BLaER1 treated with 17β-estradiol and CSF1 and Interleukin-3, amounts not matched to agents 10 nM and 100 nM (cell line): ENCODE data around the gene UGT1A1.

Experiments
- H3K27ac ChIP-seq, 11 experiments: shearing (Covaris generic); formaldehyde crosslinking; 2 replicates each; pipeline ENCODE4 v1.8.1; 2022
- H3K27me3 ChIP-seq, 11 experiments: shearing (Covaris generic); formaldehyde crosslinking; 2 replicates each; pipeline ENCODE4 v1.8.1; 2022
- H3K36me3 ChIP-seq, 11 experiments: shearing (Covaris generic); formaldehyde crosslinking; 2 replicates each; pipeline ENCODE4 v1.8.1; 2022
- H3K4me1 ChIP-seq, 10 experiments: shearing (Covaris generic); formaldehyde crosslinking; 2 replicates each; pipeline ENCODE4 v1.8.1; 2022
- H3K4me2 ChIP-seq, 11 experiments: shearing (Covaris generic); formaldehyde crosslinking; 2 replicates each; pipeline ENCODE4 v1.8.1; 2022
- H3K4me3 ChIP-seq, 10 experiments: shearing (Covaris generic); formaldehyde crosslinking; 2 replicates each; pipeline ENCODE4 v1.8.1; 2022
- H3K9ac ChIP-seq, 11 experiments: shearing (Covaris generic); formaldehyde crosslinking; 2 replicates each; pipeline ENCODE4 v1.8.1; 2022
- H3K9me3 ChIP-seq, 11 experiments: shearing (Covaris generic); formaldehyde crosslinking; replicated peaks in 1 of 11; 2 replicates each; pipeline ENCODE4 v1.8.1; 2022
- H4K20me1 ChIP-seq, 11 experiments: shearing (Covaris generic); formaldehyde crosslinking; 2 replicates each; pipeline ENCODE4 v1.8.1; 2022
- Cebpa-rat ChIP-seq, 11 experiments: shearing (Covaris generic); IDR thresholded peaks; 2 replicates each; pipeline ENCODE4 v1.8.1; 2022

Gene UGT1A1

GRCh38 chr2:233817995-233818638 is 58.0 kb downstream of the UGT1A1 start:
- H3K36me3 ChIP-seq, result no peaks in the 10 kb centered on the region
- no peaks in the 10 kb centered on the region; a peak in 1 of 22 replicates for H4K20me1 ChIP-seq
- peak overlapping the region in 3 of 11 experiments; percentile 20 to 47 (median 28); a peak in 2 of 22 replicates for H3K9ac ChIP-seq
- no peak overlapping the region for H3K4me3 ChIP-seq
- H3K27me3 ChIP-seq, result no peaks in the 10 kb centered on the region
- no peaks in the 10 kb centered on the region for H3K9me3 ChIP-seq
- H3K4me2 ChIP-seq, result peak overlapping the region in 10 of 11 experiments; percentile 55 to 77 (median 66); a peak in 18 of 22 replicates
- H3K4me1 ChIP-seq, result peaks cover 13 to 38% (median 28%) of the 10 kb centered on the region in 10 experiments
- H3K27ac ChIP-seq, result peak overlapping the region in 1 of 11 experiments; percentile 45; a peak in 1 of 22 replicates
- no peak for TF ChIP-seq Cebpa-rat (IDR thresholded peaks at IDR 0.05)

GRCh38 chr2:233818639-233819621 is 58.9 kb downstream of the UGT1A1 start:
- Histone ChIP-seq H4K20me1 (no peaks in the 10 kb centered on the region; a peak in 1 of 22 replicates), H3K4me1 (peaks cover 19 to 46% (median 36%) of the 10 kb centered on the region in 10 experiments), H3K4me2 (no peak overlapping the region; a peak in 1 of 22 replicates), H3K4me3 (no peak overlapping the region), H3K36me3 (no peaks in the 10 kb centered on the region), H3K27me3 (no peaks in the 10 kb centered on the region), H3K27ac (no peak overlapping the region), H3K9me3 (no peaks in the 10 kb centered on the region), H3K9ac (no peak overlapping the region)
- TF ChIP-seq Cebpa-rat (IDR thresholded peaks at IDR 0.05), result no peak

GRCh38 chr2:233819884-233820773 is 60.1 kb downstream of the UGT1A1 start:
- Histone ChIP-seq H3K4me1 (peaks cover 19 to 51% (median 41%) of the 10 kb centered on the region in 10 experiments), H3K9me3 (no peaks in the 10 kb centered on the region), H3K27me3 (no peaks in the 10 kb centered on the region), H3K4me3 (no peak overlapping the region), H3K27ac (no peak overlapping the region), H4K20me1 (no peaks in the 10 kb centered on the region; a peak in 1 of 22 replicates), H3K9ac (no peak overlapping the region), H3K36me3 (no peaks in the 10 kb centered on the region), H3K4me2 (no peak overlapping the region)
- no peak for TF ChIP-seq Cebpa-rat (IDR thresholded peaks at IDR 0.05)

GRCh38 chr2:233820774-233821105 is 60.7 kb downstream of the UGT1A1 start:
- no peak overlapping the region for H3K9ac ChIP-seq
- no peak overlapping the region for H3K4me3 ChIP-seq
- H3K4me2 ChIP-seq, result no peak overlapping the region
- TF ChIP-seq Cebpa-rat (IDR thresholded peaks at IDR 0.05), result no peak
- H4K20me1 ChIP-seq, result no peaks in the 10 kb centered on the region; a peak in 1 of 22 replicates
- no peaks in the 10 kb centered on the region for H3K9me3 ChIP-seq
- H3K36me3 ChIP-seq, result no peaks in the 10 kb centered on the region
- no peak overlapping the region for H3K27ac ChIP-seq
- peaks cover 19 to 51% (median 41%) of the 10 kb centered on the region in 10 experiments for H3K4me1 ChIP-seq
- H3K27me3 ChIP-seq, result no peaks in the 10 kb centered on the region

- H3K4me3 ChIP-seq, result no peak overlapping the region
- no peaks in the 10 kb centered on the region for H3K36me3 ChIP-seq
- H3K4me1 ChIP-seq, result peaks cover 19 to 51% (median 41%) of the 10 kb centered on the region in 10 experiments
- no peaks in the 10 kb centered on the region; a peak in 1 of 22 replicates for H4K20me1 ChIP-seq
- no peak overlapping the region for H3K9ac ChIP-seq
- H3K27ac ChIP-seq, result no peak overlapping the region
- no peak overlapping the region for H3K4me2 ChIP-seq
- peaks cover 0 to 3% (median 1%) of the 10 kb centered on the region in 11 experiments; a peak in 5 of 22 replicates for H3K9me3 ChIP-seq
- H3K27me3 ChIP-seq, result no peaks in the 10 kb centered on the region
- TF ChIP-seq Cebpa-rat (IDR thresholded peaks at IDR 0.05), result no peak
These were observed 61.1 kb downstream of the UGT1A1 start for GRCh38 chr2:233821196-233821595.

GRCh38 chr2:233821709-233822100 is 61.6 kb downstream of the UGT1A1 start:
- Histone ChIP-seq H3K27me3 (no peaks in the 10 kb centered on the region), H3K9me3 (peaks cover 0 to 7% (median 6%) of the 10 kb centered on the region in 11 experiments; a peak in 8 of 22 replicates), H3K4me2 (no peak overlapping the region), H3K27ac (no peak overlapping the region), H3K4me3 (no peak overlapping the region), H4K20me1 (no peaks in the 10 kb centered on the region; a peak in 1 of 22 replicates), H3K4me1 (peaks cover 19 to 46% (median 36%) of the 10 kb centered on the region in 10 experiments), H3K9ac (no peak overlapping the region), H3K36me3 (no peaks in the 10 kb centered on the region)
- no peak for TF ChIP-seq Cebpa-rat (IDR thresholded peaks at IDR 0.05)

DNA sequence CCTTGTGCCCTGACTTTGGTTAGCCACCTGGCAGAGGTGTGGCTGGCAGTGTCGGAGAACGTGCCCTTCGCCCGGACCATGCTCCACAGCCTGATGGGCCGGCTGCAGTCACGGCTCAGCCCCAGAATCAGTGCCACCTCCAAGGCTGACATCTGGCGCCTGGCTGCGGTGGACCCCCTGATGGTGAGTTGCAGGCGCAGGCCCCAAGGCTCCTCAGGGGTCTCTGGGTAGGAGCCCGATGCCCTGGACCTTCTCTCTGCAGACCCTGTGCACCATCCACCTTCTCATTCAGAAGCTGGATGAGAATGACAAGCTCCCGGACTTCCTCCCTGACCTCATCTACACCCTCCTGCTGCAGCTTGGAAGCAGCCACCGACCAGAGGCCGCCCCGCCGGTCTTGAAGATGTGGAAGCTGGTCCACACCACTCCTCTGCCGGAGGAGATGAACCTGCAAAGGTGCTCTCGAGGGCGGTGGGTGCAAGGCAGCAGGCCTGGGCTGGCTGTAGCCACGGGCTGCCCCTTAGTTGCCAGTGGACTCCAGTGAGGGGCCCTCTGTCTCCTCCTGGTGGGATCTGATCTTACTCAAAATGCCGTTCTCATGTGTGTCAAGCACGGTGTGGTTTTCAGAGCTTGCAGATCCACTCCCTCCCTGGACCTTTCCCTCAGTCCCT is 62.2 kb downstream of the UGT1A1 start:
- H3K4me1 ChIP-seq, result peaks cover 19 to 41% (median 31%) of the 10 kb centered on the region in 10 experiments
- H3K9ac ChIP-seq, result no peak overlapping the region
- no peaks in the 10 kb centered on the region for H3K27me3 ChIP-seq
- peaks cover 0 to 10% (median 7%) of the 10 kb centered on the region in 11 experiments; a peak in 8 of 22 replicates for H3K9me3 ChIP-seq
- no peaks in the 10 kb centered on the region for H3K36me3 ChIP-seq
- TF ChIP-seq Cebpa-rat (IDR thresholded peaks at IDR 0.05), result no peak
- peak overlapping the region in 6 of 11 experiments; percentile 15 to 69 (median 59); a peak in 10 of 22 replicates for H3K4me2 ChIP-seq
- no peak overlapping the region for H3K27ac ChIP-seq
- H4K20me1 ChIP-seq, result no peaks in the 10 kb centered on the region
- H3K4me3 ChIP-seq, result no peak overlapping the region
